WERI-Rb-1 (cell line): ENCODE results near the gene SH2D3A.
"Not testable (repeated sequence)": the region's sequence is repeated elsewhere in the genome, so short reads cannot be mapped to it uniquely, and the experiment has no call there.

ENCODE experiments used
- DNase-seq: peaks from one replicate; pipeline ENCODE4 v3.0.0-alpha.2; 2020
- H3K27ac ChIP-seq: fragments of 250-450 bp; sonication (Bioruptor Pico); 2 replicates; pipeline ENCODE4 v1.5.1; 2020; ENCODE audit warnings: mild to moderate bottlenecking, moderate library complexity
- H3K27me3 ChIP-seq: fragments of 250-450 bp; sonication (Bioruptor Pico); 2 replicates; pipeline ENCODE4 v1.5.1; 2021; ENCODE audit warnings: mild to moderate bottlenecking, low read depth, moderate library complexity; ENCODE audit not compliant: insufficient read depth, severe bottlenecking
- H3K36me3 ChIP-seq: fragments of 250-450 bp; sonication (Bioruptor Pico); 2 replicates; pipeline ENCODE4 v1.5.1; 2020; ENCODE audit warnings: mild to moderate bottlenecking, moderate library complexity
- H3K4me3 ChIP-seq: 2 replicates; pipeline ENCODE4 v1.5.1; 2011; ENCODE audit warnings: low read depth, mild to moderate bottlenecking, control low read depth, low read length
- H3K9me3 ChIP-seq: fragments of 250-450 bp; sonication (Bioruptor Pico); 2 replicates; pipeline ENCODE4 v1.5.1; 2021; ENCODE audit warnings: mild to moderate bottlenecking, moderate library complexity; ENCODE audit not compliant: severe bottlenecking
- TF ChIP-seq, protein P1 (sequence below): IDR thresholded peaks from 2 replicates; pipeline ENCODE4 v1.5.1; 2011; ENCODE audit warnings: low read depth, mild to moderate bottlenecking, control low read depth, inconsistent platforms, low read length

SH2D3A gene

DNA sequence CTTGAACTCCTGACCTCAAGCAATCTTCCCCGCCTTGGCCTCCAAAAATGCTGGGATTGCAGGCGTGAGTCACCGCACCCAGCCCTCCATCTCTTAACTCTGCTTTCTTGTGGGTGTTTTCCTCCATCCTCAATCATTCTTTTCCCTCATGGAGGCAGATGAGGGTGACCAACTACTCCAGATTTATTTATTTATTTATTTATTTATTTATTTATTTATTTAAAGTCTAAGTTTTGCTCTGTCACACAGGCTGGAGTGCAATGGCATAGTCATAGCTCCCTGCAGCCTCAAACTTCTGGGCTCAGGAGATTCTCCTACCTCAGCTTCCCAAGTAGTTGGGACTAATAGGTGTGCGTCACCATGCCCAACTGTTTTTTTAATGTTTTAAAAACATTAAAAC is 20.2 kb upstream of the SH2D3A start:
- no peak for DNase-seq
- no peaks in the 10 kb centered on the region for H3K9me3 ChIP-seq
- TF ChIP-seq, protein P1, sequence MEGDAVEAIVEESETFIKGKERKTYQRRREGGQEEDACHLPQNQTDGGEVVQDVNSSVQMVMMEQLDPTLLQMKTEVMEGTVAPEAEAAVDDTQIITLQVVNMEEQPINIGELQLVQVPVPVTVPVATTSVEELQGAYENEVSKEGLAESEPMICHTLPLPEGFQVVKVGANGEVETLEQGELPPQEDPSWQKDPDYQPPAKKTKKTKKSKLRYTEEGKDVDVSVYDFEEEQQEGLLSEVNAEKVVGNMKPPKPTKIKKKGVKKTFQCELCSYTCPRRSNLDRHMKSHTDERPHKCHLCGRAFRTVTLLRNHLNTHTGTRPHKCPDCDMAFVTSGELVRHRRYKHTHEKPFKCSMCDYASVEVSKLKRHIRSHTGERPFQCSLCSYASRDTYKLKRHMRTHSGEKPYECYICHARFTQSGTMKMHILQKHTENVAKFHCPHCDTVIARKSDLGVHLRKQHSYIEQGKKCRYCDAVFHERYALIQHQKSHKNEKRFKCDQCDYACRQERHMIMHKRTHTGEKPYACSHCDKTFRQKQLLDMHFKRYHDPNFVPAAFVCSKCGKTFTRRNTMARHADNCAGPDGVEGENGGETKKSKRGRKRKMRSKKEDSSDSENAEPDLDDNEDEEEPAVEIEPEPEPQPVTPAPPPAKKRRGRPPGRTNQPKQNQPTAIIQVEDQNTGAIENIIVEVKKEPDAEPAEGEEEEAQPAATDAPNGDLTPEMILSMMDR: no peak
- no peaks in the 10 kb centered on the region for H3K36me3 ChIP-seq
- H3K27ac ChIP-seq: no peak overlapping the region
- peaks cover 30% of the 10 kb centered on the region for H3K27me3 ChIP-seq
- no peak overlapping the region for H3K4me3 ChIP-seq

DNA sequence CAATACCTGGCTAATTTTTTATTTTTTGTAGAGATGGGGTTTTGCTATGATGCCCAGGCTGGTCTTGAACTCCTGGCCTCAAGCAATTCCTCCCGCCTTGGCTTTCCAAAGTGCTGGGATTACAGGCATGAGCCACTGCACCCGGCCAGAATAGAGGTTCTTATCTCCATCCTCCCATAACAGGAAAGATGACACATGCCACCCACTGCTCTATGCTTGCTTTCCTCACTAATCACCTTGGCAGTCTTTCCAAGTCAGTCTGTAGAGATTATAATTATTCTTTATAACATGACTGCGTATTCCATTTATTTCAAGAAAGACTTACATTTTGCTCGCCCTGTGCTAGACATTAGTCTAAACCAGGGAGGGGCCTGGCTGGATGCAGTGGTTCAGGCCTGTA is 12.0 kb upstream of the SH2D3A start:
- H3K27me3 ChIP-seq: peaks cover 3% of the 10 kb centered on the region
- no peaks in the 10 kb centered on the region for H3K9me3 ChIP-seq
- no peak for DNase-seq
- no peak overlapping the region for H3K4me3 ChIP-seq
- no peaks in the 10 kb centered on the region for H3K36me3 ChIP-seq
- TF ChIP-seq, protein P1: no peak
- no peak overlapping the region for H3K27ac ChIP-seq

DNA sequence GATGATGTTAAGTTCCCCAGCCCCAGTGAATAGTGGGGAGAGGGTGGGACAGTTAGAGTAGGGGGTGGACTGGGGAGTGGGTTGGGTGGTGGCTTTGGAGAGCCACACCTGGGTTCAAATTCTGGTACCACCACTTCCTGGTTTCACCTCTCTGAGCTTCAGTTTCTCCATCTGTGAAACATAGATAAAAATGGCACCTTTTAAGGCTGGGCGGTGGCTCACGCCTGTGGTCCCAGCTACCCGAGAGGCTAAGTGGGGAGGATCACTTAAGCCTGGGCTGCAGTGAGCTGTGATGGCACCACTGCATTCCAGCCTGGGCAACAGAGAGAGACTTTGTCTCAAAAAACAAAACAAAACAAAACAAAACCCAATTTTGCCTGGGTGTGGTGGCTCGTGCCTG is 11.2 kb upstream of the SH2D3A start:
- Histone ChIP-seq H3K9me3 (no peaks in the 10 kb centered on the region), H3K36me3 (no peaks in the 10 kb centered on the region), H3K27ac (no peak overlapping the region), H3K27me3 (peaks cover 3% of the 10 kb centered on the region), H3K4me3 (no peak overlapping the region)
- TF ChIP-seq, protein P1: no peak
- no peak for DNase-seq

DNA sequence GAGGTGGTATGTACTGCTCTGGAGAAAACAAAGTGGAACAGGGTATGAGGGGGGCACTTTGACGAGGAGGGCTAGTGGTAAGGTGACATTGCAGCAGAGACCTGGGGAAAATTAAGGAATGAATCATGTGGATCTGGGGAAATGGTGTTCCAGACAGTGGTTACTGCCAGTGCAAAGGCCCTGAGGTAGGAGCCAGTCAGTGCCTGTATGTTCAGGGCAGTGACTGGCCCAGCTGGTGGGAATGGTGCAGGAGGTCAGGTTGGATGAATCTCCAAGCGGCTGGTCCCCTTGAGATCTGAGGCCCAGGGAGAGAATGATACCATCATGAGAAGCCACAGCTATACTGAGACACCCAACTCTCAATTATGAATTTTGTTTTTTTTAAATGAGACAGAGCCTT is 10.2 kb upstream of the SH2D3A start:
- Histone ChIP-seq H3K36me3 (no peaks in the 10 kb centered on the region), H3K9me3 (no peaks in the 10 kb centered on the region), H3K27me3 (peaks cover 3% of the 10 kb centered on the region), H3K4me3 (no peak overlapping the region), H3K27ac (no peak overlapping the region)
- DNase-seq: no peak
- TF ChIP-seq, protein P1: no peak

DNA sequence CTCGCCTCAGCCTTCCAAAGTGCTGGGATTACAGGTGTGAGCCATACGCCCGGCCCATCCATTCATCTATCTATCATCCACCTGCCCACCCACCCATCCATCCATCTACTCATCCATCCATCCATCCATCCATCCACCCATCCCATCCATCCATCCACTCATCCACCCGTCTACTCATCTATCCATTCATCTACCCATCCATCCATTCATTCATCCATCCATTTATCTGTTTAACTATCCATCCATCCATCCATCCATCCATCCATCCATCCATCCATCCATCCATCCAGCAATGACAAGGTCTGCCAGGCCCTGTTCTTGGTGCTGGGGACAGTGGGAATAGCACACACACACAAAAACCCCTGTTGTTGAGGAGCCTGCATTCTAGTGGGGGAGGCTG is 9.8 kb upstream of the SH2D3A start:
- no peak for DNase-seq
- H3K9me3 ChIP-seq: no peaks in the 10 kb centered on the region
- no peak overlapping the region for H3K27ac ChIP-seq
- H3K36me3 ChIP-seq: no peaks in the 10 kb centered on the region
- TF ChIP-seq, protein P1: no peak
- H3K4me3 ChIP-seq: no peak overlapping the region
- peaks cover 3% of the 10 kb centered on the region for H3K27me3 ChIP-seq

DNA sequence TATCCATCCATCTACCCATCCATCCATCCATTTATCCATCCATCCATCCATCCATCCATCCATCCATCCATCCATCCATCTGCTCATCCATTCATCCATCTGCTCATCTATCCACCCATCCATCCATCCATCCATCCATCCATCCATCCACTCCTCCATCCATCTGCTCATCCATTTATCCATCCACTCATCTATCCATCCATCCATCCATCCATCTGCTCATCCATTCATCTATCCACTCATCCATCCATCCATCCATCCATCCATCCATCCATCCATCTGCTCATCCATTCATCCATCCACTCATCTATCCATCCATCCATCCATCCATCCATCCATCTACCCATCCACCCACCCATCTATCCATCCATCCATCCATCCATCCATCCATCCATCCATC is 8.8 kb upstream of the SH2D3A start:
- not testable (repeated sequence) for H3K27me3 ChIP-seq, DNase-seq, H3K36me3 ChIP-seq, H3K27ac ChIP-seq, H3K4me3 ChIP-seq, H3K9me3 ChIP-seq
